ENCODE results near the gene CDH4. TPM values are rescaled to one million over a fixed set of nuclear protein-coding genes. Genes with fewer than 3 reads are reported as not detected.

Gene CDH4
- total RNA-seq, 2 donors from 2014 or later, result 0.08 to 0.09 TPM

DNA sequence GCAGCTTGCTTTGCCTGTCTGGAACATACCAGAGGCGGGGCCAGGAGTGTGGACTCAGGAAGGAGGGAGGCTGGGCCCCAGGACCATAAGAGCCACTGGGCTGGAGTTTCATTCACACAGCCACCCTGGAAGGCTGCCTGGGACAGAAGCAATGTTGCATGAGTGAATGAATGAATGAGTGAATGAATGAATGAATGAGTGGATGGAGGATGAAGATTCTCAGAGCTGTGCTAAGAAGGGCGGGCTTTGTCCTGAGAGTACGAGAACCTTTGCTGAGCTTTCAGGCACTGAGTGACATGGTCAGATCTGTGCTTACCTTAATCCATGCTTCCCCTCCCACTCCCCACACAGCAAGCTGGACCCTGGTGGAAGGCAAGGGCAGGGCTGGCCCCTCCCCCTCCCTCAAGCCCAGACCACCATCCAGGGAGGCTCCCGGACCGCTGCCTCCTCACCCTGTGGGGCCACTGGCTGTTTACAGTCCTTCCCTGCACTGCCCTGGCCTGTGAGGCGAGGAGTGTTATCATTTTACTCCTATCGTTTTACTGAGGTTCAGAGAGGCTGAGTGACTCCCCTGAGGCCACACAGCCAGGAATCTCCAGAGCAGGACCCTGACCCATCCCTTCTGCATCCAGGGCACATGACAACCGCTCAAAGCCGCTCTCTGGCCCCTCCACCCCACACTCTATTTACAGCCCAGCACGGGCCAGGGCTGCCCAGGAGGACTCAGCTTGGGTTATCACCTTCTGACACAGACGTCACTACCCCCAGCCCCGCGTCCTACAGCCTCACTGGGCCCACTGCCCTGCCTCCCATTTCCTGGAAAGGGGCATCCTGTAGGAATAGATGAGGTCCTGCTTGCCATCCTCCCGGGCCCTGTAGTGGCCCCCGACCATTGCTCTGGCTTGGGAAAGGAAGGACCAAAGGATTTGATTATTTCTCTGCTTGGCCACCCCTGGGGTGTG lies 543.9 kb downstream of the CDH4 start:
- no peak for ATAC-seq
- H3K36me3 Mint-ChIP-seq, result no peaks in the 10 kb centered on the region
- no peak overlapping the region for H3K27ac Mint-ChIP-seq
- no peak for DNase-seq (ENCODE audit: low spot score in 2 of 2)
- H3K9me3 Mint-ChIP-seq, result peaks cover 0 to 4% of the 10 kb centered on the region in 2 donors

DNA sequence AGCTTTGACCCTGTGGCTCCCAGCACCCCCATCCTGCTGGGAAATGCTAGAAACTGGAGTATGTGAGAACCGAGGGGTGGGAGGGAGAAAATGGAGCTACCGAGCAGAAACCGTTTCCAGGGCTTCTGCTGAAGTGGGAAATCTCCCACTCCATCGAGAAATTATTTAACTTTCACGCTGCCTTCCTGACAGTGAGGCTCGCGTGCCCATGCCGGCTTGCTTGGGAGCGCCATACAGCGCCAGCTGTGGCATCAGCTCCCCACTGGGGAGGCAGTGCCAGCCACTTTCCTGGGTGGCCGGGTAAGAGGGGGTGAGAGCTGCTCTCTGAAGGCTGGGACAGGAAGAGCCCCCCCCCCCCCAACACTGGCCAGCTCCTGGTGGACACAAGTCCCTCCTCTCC lies 544.7 kb downstream of the CDH4 start:
- H3K27ac Mint-ChIP-seq, result no peak overlapping the region
- H3K9me3 Mint-ChIP-seq, result peaks cover 0 to 3% of the 10 kb centered on the region in 2 donors
- ATAC-seq (no peak), DNase-seq (ENCODE audit: low spot score in 2 of 2) (no peak)
- no peaks in the 10 kb centered on the region for H3K36me3 Mint-ChIP-seq

DNA sequence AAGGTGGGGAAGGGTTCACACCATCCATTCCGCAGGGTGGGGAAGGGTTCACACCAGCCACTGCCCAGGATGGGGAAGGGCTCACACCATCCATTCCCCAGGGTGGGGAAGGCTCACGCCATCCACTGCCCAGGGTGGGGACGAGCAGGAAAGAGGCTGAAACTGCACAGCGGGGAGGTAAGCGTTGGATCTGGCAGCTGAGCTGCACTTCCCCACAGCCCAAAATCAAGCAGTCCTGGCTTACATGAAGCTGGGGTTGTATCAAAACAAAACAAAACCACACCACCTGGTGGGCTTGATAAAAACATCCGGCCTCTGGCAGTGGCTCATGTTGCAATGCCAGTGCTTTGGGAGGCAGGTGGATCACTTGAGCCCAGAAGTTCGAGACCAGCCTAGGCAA lies 545.1 kb downstream of the CDH4 start:
- DNase-seq (ENCODE audit: low spot score in 2 of 2) (no peak), ATAC-seq (no peak)
- Mint-ChIP-seq H3K27ac (no peak overlapping the region), H3K9me3 (peaks cover 0 to 3% of the 10 kb centered on the region in 2 donors), H3K36me3 (no peaks in the 10 kb centered on the region)

DNA sequence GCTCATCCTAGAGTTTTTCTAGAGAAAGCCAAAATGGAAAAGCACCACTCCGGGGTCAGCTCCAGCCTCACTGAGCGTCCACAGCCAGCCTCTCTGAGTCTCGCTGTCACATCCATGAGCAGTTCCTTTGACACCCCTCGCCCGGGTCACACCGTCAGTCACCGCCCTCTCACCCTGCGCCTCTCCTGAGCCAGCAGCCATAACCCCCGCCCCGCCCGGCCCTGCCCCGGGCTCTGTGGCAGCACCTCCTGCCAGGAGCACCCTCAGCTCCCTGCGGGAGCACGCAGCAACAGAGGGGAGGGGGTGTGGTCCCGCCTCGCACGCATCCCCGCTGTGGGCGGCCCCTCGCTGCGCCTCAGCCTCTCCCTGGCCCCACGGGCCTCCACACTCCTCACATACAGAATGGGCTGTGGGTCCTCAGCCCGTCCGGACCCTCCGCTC lies 545.9 kb downstream of the CDH4 start:
- Mint-ChIP-seq H3K36me3 (no peaks in the 10 kb centered on the region), H3K9me3 (peaks cover 0 to 3% of the 10 kb centered on the region in 2 donors), H3K27ac (no peak overlapping the region)
- no peak for ATAC-seq
- no peak for DNase-seq (ENCODE audit: low spot score in 2 of 2)

DNA sequence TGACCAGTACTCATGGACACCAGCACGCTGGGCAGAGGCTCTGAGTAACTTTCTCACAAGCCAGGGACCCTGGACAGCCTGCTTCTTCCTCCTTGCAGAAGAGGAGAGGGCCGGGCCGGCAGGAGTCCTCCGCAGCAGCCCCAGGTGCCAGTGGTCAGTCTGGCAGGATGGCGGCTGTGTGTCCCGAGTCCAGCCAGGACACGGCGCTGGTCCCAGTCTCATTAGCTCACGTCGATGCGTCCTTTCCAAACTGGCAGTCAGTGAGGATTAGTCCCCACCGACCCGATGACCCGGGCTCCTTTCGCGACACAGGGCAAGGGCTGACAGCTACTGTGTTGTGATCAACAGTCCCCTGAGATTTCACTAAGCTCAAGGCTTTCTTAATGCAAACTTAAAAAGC lies 546.6 kb downstream of the CDH4 start:
- Mint-ChIP-seq H3K36me3 (no peaks in the 10 kb centered on the region), H3K27ac (no peak overlapping the region), H3K9me3 (peaks cover 0 to 3% of the 10 kb centered on the region in 2 donors)
- DNase-seq (ENCODE audit: low spot score in 2 of 2) (no peak), ATAC-seq (no peak)

DNA sequence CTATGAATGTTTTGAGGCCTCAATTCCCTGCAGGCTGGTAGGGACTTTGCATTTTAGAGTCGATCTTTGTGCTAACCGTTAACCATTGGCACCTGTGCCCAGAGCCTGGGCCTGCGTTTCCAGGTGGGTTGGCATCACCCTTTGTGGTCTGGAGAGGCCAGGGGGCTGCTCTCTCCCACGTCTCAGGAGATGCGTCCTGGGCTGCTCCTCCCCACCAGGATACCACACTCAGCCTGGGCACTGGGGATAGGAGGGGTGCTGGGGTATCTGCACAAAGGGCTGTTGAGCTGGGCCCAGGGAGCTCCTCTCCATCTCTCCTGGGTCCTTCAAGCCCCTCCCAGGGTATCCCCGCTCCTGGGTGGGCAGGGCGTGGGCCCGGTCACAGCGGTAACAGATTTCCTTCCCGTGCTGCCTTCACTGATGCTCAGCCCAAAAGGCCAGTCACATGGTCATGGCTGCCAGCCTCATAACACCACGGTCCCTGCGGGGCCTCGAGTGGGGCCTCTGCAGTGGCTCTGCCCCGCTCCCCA lies 547.4 kb downstream of the CDH4 start:
- Mint-ChIP-seq H3K36me3 (no peaks in the 10 kb centered on the region), H3K9me3 (peaks cover 0 to 3% of the 10 kb centered on the region in 2 donors), H3K27ac (no peak overlapping the region)
- ATAC-seq (no peak), DNase-seq (ENCODE audit: low spot score in 2 of 2) (no peak)

DNA sequence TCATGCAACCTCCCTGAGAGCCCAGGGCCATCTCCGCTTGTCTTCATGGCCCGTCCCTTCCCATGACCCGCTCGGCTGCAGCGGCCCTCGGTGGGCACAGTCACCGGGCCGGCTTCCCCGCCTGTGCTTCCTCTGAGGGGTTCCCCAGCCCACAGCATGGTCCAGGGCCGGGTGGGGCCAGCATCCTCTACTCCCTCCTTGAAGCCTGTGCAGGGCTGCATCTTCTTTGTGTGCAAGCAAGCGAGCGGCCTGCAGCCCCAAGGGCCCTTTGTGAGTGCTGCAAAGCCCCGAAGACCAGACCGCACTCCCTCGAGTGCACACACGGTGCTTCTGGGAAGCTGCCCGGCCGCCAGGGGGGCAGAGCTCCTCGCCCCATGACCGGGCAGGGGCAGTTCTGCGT lies 547.9 kb downstream of the CDH4 start:
- DNase-seq (ENCODE audit: low spot score in 2 of 2), result no peak
- Mint-ChIP-seq H3K27ac (no peak overlapping the region), H3K9me3 (peaks cover 0 to under 1% of the 10 kb centered on the region in 2 donors), H3K36me3 (no peaks in the 10 kb centered on the region)
- ATAC-seq, result no peak

DNA sequence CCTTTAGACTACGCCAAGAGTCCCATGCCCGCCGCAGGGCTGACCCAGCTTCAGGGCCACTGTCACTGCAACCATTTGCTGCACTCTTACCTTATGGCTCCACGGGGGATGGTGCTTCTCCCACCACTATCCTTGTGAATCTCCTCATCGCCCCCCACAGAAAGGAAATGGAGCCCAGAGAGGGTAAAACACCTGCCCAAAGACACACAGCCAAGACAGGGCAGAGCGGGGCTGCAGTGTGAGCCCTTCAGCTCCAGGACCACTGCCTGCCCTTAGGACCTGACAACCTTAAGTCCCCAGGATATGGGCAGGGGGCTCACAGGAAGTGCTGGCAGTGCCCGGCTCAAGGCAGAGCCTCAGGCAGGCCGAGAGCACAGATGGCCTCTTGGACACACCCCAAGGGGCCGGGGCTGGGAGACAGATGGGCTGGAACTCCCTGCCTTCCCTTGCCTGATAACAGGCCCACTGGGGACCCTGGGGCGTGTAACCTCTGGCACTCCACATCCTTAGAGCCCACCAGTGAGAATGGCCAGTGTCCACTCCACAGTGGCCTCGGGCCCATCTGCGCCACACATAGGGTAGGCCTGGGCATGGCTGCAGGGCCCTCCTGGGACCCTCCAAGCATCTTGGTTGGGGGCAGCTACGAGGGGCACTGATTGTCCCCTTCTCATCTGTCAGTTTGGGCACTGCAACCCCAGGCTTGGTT lies 548.5 kb downstream of the CDH4 start:
- H3K36me3 Mint-ChIP-seq, result no peaks in the 10 kb centered on the region
- DNase-seq (ENCODE audit: low spot score in 2 of 2) (no peak), ATAC-seq (no peak)
- no peak overlapping the region for H3K27ac Mint-ChIP-seq
- H3K9me3 Mint-ChIP-seq, result no peaks in the 10 kb centered on the region

DNA sequence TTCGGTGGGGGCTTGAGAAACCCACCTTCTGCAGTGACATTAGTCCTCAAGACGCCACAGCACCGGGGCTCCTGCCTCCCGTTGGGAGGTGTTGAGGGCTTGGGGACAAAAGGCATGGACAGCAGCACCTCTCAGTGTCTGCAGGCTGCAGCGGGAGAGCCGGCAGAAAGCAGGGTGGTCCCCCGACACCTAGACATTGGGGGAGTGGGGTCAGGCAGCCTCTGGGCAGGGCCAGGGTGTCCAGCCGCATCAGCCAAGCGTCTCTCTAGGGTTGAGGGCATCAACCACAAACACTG lies 549.0 kb downstream of the CDH4 start:
- Mint-ChIP-seq H3K27ac (no peak overlapping the region), H3K9me3 (no peaks in the 10 kb centered on the region), H3K36me3 (no peaks in the 10 kb centered on the region)
- DNase-seq (ENCODE audit: low spot score in 2 of 2), result no peak
- no peak for ATAC-seq

DNA sequence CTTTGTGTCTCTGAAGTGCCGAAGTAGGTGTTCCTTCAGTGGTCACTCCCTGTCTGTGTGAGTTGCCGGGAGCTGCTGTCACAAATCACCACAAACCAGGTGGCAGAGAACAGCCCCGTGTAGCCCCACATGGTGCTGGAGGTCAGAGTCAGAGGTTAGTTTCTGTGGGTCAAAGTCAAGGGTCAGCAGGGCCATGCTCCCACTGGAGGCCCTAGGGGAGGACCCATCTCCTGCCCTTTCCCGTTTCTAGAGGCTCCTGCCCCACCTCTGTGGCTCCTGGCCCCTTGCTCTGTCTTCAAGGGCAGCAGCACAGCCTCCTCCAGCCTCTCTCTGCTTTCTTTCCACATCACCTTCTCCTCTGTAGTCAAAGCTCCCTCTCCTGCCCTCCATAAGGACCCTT lies 549.4 kb downstream of the CDH4 start:
- ATAC-seq, result no peak

DNA sequence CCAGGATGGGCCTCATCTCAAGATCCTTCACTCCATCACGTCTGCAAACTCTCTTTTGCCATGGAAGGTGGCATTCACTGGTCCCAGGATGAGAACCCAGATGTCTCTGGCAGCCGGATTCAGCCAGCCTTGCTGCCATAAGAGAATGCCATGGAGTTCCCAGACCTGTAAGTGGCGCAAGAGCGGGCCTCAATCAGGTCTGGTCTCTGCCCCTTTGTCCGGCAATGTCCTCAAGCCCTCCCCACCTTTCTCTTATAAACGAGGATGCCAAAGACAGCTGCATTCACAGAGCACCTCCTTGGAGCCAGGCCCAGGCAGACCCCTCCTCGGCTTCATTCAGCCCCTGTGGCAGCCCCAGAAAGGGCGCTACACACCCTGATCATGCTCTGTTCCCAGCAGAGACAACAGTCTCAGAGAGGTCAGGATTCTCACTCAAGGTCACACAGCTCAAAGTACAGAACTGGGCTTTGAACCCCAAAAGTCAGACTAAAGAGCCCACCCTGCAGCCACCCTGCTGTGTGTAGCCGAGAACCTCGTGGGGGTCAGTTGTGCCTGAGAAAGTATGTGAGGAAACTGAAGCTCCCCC lies 549.9 kb downstream of the CDH4 start:
- H3K36me3 Mint-ChIP-seq, result no peaks in the 10 kb centered on the region
- no peak overlapping the region for H3K27ac Mint-ChIP-seq
- ATAC-seq (no peak), DNase-seq (ENCODE audit: low spot score in 2 of 2) (no peak)
- no peaks in the 10 kb centered on the region for H3K9me3 Mint-ChIP-seq

More for the DNA sequence above, 549.4 kb downstream of the CDH4 start:
- no peak for DNase-seq (ENCODE audit: low spot score in 2 of 2)
- no peaks in the 10 kb centered on the region for H3K9me3 Mint-ChIP-seq
- H3K36me3 Mint-ChIP-seq, result no peaks in the 10 kb centered on the region
- no peak overlapping the region for H3K27ac Mint-ChIP-seq

DNA sequence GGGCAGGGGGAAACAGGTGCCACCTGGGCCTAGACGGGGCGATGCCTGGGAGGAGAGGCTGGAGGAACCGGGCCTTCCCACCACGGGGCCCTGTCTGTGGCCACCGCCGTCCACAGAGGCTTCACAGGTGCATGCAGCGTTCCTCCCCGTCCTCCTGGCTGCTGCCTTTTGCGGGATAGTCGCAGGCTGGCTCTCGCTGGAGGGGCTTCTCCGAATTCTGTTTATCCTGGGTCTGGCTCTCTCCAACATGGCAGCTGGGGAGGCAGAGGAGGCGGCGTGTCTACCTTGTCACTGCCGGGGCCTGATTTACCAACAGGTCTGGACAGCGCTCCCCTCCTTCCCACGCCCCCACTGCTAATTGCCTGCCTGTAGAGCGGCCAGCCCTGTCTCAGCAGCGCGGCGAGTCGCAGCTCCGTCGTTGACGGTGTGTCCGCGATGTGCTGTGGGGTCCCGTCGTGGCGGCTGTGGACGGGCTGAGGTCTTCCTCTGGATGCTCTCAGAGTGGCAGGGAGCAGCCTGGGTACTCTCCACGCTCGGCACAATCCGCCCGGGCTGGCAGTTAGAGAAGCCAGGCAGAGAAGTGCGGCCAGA lies 550.8 kb downstream of the CDH4 start:
- no peaks in the 10 kb centered on the region for H3K36me3 Mint-ChIP-seq
- DNase-seq (ENCODE audit: low spot score in 2 of 2) (no peak), ATAC-seq (no peak)
- no peaks in the 10 kb centered on the region for H3K9me3 Mint-ChIP-seq
- H3K27ac Mint-ChIP-seq, result no peak overlapping the region

DNA sequence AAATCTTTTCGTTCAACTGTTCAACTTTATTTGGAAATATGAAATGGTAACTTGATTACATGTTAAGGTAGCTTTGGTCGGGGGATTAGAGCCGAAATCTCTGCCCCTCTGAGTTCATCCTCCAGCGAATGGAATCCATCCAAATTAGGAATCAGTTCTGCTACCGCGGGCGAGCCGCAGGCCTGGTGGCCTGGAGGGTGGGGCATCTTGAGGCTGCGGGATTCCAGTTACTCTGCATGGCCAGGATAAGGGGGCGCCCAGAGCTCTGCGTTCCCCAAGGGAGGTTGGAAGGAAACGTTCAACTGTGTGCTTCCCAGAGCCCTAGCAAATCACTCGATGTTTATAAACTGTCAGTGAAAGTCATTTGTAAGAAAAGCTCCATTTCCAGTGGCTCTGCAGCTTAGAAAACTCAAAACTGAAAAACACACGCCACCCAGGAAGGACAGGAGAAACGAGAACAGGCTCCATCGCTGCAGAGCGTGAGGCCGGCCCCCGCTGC lies 551.4 kb downstream of the CDH4 start:
- no peaks in the 10 kb centered on the region for H3K36me3 Mint-ChIP-seq
- no peak overlapping the region for H3K27ac Mint-ChIP-seq
- DNase-seq (ENCODE audit: low spot score in 2 of 2) (no peak), ATAC-seq (no peak)
- no peaks in the 10 kb centered on the region for H3K9me3 Mint-ChIP-seq

DNA sequence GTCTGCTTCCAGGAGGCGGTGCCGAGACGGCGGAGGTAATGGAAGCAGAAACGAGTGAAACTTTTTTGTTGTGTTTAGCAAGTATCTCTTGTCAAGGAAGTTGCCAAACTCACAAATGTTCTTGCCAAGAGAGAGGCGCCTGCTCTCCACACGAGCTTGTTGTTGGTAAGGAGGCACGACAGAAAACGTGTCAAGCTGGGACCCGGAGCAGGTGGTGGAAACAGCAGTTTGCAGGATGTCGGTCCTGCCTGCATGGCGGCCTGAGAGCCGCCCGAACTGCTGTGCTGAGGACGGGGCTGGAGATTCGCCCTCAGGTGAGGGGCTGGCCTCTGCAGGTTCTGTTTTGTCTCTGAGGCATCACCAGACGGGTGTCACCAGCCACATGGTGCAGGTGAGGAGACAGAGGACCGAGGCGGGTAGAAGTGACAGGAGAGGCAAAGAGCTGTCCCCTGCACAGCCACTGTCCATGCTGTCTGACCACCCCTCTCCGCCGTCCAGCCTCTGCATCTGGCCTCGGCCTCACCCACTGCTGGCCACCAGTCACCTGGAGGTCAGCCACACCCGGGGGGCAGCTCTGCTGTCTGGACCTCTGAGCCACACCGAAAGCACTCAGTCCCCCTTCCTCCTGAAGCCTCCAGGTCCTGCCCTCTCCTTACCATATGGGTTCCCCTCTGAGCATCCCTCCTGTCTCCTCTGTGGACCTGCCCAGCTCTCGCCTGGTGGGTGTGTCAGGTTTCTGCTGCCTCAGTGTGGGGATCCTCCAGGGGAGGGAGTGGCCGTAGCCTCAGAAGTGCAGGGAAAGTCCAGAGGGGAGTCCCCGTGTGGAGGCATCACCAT lies 552.1 kb downstream of the CDH4 start:
- ATAC-seq (no peak), DNase-seq (ENCODE audit: low spot score in 2 of 2) (no peak)
- Mint-ChIP-seq H3K36me3 (no peaks in the 10 kb centered on the region), H3K27ac (no peak overlapping the region), H3K9me3 (no peaks in the 10 kb centered on the region)

DNA sequence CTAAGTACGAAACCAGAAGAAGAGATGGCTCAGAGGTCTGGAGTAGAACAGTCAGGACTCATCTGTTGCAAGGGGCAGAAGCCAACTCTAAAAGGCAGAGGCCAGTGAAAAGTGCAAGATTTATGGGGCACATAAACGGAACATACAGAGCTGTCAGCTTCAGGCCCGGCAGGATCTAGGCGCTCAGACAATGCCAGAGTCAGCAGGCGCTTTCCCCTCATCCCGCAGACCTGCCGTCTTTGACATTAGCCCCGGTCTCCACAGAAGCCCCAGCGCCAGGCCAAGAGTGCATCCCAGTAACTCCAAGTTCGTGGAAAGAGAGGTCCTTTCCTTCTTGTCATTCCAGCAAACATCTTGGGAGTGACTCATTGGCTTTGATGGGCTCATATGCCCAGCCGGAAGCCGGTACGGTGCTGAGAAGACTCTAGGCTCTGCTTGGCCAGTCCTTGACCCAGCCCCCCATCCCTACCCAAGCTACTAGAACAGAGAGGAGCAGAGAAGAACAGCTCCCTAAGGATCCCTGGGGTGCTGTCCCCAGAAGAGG lies 552.8 kb downstream of the CDH4 start:
- DNase-seq (ENCODE audit: low spot score in 2 of 2) (no peak), ATAC-seq (no peak)
- H3K27ac Mint-ChIP-seq, result no peak overlapping the region
- no peaks in the 10 kb centered on the region for H3K9me3 Mint-ChIP-seq
- H3K36me3 Mint-ChIP-seq, result no peaks in the 10 kb centered on the region

DNA sequence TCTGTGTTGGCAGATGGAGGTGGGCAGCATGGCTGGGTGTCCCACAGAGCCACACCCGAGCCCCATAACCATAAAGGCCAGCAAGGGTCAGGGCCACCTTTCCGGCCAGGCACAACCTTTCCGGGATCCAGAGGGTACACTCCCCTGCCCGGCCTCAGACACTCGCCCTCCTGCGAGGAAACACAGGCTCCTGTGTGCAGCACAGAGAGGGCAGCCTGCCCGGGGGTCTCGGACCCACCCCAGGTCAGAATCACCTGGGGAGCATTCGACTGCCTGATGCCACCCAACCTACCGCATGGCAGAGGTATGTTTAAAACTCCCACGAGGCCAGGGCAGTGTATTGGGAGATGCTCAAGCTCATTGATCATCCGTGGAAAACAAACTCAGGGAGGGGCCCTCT lies 553.3 kb downstream of the CDH4 start:
- Mint-ChIP-seq H3K9me3 (no peaks in the 10 kb centered on the region), H3K27ac (no peak overlapping the region), H3K36me3 (no peaks in the 10 kb centered on the region)
- DNase-seq (ENCODE audit: low spot score in 2 of 2) (no peak), ATAC-seq (no peak)
